ENCODE data around the gene FSCN2.

GRCh38 chr17:81528384-81528650 is 140 bp downstream of the FSCN2 start:
- TF ChIP-seq EZH2phosphoT487 (IDR thresholded peaks at IDR 0.05; ENCODE audit: borderline replicate concordance, low read depth, low read length) (no peak), CTCF (conservative IDR thresholded peaks at IDR 0.05; ENCODE audit: low read length) (no peak)

Data from OCI-LY7 (cell line).